ENCODE measurements around the gene SIRT2.
"Not testable (repeated sequence)": the region's sequence is repeated elsewhere in the genome, so short reads cannot be mapped to it uniquely, and the experiment has no call there.

The SIRT2 gene

DNA sequence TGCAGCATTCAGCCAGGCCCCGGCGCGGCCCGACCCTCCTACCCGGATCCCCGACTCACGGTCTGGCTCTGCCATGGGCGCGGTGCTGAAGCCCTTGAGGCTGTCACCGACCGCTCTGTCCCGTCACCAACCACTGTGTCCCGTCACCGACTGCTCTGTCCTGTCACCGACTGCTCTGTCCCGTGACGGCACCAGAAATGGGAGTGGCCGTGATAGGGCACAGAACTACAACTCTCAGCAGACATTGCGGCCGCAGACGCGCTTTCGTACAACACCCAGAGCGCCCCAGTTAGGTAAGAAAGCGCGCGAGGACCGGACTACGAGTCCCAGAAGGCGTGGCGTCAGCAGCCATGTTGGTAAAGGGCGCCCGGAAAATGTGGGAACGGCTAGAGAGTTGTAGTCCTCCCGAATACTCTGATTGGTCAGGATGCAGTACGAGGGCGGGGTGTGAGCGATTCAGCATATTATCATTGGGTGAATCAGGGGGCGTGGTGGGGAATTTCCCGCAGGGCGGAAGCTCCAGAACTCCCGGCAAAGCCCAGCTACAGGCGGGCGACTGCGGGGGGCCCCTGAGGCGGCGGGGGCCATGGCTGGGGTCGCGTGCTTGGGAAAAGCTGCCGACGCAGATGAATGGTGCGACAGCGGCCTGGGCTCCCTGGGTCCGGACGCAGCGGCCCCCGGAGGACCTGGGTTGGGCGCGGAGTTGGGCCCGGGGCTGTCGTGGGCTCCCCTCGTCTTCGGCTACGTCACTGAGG, at the start of gene SIRT2, which contains the start of gene NFKBIB:
SIRT2 (minus strand) TSS at position 172 of the 755 bp plus-strand sequence; CDS start at position 75, 97 bp downstream.
NFKBIB (plus strand) TSS at position 523 of the 755 bp plus-strand sequence; CDS start at position 587, 64 bp downstream.
- DNase-seq (ENCODE audit: low spot score) = peak; percentile 100

DNA sequence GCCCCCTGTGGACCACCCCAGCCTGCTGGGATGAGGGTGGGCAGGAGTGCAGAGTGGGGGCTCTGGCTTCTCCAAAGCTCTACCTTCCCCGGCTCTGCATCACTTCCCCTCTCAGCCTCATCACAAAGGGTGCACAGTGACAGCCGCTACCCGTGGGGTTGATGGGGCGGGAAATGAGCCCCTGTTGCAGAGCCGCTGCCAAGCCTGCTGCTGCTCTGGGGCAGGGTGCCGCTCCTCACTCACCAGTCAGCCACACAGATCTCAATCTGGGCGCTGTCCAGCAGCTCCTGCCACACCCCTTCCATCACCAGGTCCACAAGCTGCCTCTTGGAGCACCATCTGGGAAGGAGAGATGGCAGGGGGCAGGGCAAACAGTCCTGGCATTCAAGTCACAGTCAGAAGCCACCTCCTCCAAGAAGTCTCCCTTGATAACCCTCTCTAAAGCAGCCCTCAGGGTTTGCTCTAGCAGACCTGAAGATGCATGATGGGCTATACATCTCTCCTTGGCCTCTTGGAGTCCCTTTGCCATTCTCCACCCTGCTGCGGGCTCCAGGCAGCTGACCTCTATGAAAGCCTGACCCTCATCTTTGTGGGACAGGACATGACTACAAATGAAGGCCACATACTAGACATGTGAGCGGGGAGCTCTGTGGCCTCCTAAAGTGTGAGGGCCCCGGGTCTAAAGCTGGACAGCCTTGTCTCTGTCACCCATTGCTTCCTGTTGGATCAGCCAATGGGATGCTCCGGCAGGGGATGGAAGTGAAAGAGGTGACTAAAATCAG, 47.0 kb upstream of the SIRT2 start:
- DNase-seq (ENCODE audit: low spot score) = no peak

DNA sequence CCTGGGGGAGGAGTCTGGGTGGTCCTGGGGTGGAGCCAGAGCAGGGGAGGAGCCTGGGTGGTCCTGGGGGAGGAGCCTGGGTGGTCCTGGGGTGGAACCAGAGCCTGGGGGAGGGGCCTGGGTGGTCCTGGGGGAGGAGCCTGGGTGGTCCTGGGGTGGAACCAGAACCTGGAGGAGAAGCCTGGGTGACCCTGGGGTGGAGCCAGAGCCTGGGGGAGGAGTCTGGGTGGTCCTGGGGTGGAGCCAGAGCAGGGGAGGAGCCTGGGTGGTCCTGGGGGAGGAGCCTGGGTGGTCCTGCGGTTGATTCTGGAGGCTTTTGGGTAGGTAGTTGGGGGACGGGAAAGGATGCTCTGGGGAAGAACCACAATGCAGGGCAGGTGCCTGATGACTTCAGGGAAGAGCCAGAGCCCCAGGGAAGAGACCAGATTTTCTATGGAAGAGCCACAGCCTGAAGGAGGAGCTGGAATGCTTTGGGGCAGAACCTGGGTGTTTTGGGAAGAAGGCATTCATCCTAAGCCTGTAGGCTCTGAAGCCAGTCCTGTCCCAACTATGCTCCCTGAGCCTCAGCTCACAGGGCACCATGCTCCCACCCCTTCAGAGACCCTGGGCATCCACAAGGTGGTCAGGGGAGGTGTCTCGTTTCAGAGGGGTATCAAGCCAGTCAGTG, 46.3 kb upstream of the SIRT2 start:
- no peak for DNase-seq (ENCODE audit: low spot score)

- DNase-seq (ENCODE audit: low spot score) = no peak
Observed at GRCh38 chr19:38944981-38945506, 45.6 kb upstream of the SIRT2 start.

GRCh38 chr19:38942471-38943181, 43.2 kb upstream of the SIRT2 start:
- DNase-seq (ENCODE audit: low spot score) = no peak

- DNase-seq (ENCODE audit: low spot score) = no peak
Observed at GRCh38 chr19:38941979-38942378, 42.6 kb upstream of the SIRT2 start.

DNA sequence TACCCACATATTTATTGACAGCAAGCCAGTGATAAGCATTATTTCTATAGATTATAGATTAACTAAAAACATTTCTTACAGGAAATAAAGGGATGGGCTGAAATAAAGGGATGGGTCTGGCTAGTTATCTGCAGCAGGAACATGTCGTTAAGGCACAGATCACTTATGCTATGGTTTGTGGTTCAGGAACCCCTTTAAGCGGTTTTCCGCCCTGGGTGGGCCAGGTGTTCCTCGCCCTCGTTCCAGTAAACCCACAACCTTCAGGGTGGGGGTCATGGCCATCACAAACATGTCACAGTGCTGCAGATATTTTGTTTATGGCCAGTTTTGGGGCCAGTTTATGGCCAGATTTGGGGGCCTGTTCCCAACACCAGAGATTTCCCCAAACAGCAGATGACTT, 42.0 kb upstream of the SIRT2 start:
- DNase-seq (ENCODE audit: low spot score) = not testable (repeated sequence)

DNA sequence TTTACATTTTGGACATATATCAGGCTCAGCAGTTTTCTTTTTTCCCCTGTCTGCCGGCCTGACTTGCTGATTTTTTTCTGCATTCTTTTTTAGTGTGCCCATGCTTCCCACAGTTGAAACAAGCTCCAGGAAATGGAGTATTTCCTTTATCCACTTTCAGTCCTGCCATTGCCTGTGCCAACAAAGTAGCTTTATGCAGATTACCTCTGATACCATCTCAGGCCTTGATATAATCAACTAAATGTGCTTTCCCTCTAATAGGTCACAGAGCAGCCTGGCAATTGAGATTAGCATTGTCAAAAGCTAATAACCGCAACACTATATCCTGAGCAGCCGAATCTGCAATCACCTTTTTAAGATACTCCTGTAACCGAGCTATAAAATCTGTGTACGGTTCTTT, 40.5 kb upstream of the SIRT2 start:
- DNase-seq (ENCODE audit: low spot score) = no peak

GRCh38 chr19:38933544-38933943, 34.1 kb upstream of the SIRT2 start:
- no peak for DNase-seq (ENCODE audit: low spot score)

DNA sequence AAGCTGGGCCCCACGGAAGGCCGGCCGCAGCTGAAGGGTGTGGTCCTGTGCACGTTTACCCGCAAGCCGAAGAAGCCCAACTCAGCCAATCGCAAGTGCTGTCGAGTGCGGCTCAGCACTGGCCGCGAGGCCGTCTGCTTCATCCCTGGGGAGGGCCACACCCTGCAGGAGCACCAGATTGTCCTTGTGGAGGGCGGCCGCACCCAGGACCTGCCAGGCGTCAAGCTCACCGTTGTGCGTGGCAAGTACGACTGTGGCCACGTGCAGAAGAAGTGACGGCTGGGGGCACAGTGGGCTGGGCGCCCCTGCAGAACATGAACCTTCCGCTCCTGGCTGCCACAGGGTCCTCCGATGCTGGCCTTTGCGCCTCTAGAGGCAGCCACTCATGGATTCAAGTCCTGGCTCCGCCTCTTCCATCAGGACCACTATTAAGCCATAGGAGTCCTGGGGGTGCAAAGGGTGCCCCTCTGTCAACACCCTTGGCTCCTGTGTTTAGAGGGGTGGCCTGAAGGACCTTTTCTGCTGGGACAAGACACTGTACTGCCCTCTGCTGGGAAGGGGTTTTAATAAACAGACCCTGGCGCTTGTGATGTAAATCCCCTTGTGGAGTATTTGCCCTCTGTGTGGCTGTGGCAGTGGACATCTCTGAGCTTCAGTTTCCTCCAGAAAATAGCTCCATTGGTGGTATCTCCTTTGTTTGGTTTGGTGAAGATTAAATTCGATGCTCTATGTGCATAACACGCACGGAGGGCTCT, 33.2 kb upstream of the SIRT2 start:
- peak; percentile 53 for DNase-seq (ENCODE audit: low spot score)

GRCh38 chr19:38931521-38931793, 32.0 kb upstream of the SIRT2 start:
- no peak for DNase-seq (ENCODE audit: low spot score)

DNA sequence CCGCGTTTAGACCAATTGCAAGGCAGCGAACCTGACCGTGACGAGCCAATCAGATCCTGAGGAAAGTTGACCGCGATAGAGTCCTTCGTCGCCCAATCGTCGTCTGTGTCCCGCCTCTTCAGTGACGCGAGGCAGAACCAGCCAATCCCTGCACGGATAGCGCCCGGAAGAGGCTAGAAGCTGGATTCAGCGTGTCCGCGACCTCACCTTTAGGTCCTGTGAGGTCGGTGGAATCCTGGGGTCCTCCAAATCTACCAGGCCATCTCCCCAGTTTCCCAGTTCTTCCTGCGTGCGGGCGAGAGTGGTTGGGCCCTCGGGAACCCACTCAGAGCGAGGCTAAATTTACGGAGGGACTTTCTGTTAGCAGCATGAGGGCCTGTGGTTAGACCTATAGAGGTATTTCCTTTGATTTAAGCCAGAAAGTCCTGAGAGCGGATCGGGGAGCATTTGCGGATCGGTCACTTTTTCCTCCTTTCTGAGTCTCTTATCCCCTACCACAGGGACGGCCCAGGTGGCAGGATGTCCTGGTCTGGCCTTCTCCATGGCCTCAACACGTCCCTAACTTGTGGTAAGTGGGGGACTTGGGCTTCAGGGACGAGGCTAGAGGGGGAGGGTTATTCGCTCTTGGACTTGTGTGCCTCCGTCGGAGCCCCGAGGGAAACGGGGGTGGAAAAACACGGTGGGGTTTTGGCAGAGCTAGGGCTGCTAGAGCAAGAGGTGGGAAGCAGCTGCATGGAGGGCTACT, 31.5 kb upstream of the SIRT2 start, which contains the start of gene MRPS12:
MRPS12 (plus strand) TSS at position 169 of the 745 bp plus-strand sequence; CDS start at position 520, 351 bp downstream.
- peak; percentile 100 for DNase-seq (ENCODE audit: low spot score)

DNA sequence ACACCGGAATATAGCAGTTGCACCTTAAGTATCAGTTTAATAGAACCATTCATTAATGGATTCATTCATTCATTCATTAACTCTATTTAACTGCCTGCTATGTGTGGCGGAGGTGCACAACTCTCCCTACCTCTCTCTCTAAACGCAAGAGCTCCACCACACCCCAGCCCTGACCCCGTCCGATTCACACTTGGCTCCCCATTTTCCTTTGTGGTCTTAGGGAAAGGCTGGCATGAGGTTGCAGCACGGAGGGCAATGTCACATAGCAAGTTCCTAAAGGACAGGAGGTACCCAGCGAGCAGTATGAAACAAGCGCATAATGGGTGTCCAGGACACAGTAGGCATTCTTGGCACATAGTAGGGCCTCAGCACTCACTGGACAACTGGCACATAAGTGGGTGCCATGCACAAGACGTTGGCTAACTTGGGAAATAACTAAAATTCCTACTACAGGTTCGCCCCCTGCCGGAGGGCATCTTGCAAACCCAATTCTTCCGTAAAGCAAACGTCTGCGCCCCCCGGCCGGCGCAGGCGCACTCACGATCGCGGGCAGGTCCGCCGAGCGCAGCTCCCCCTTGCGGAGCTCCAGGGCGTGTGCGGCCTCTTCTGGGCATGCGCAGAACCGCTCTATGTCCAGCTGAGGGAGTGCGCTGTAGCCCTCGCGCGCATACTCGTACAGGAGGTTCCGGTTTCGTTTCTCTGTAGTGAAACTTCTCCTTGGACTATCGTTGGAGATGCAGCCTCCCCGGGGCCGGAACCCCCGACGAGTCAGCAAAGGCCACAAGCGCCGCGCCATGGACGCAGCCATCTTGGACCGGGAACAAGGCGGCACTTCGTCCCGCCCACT, 30.7 kb upstream of the SIRT2 start, which contains the start of gene SARS2:
SARS2 (minus strand) TSS at position 835 of the 847 bp plus-strand sequence; CDS start at position 808, 27 bp downstream.
- DNase-seq (ENCODE audit: low spot score) = no peak

DNA sequence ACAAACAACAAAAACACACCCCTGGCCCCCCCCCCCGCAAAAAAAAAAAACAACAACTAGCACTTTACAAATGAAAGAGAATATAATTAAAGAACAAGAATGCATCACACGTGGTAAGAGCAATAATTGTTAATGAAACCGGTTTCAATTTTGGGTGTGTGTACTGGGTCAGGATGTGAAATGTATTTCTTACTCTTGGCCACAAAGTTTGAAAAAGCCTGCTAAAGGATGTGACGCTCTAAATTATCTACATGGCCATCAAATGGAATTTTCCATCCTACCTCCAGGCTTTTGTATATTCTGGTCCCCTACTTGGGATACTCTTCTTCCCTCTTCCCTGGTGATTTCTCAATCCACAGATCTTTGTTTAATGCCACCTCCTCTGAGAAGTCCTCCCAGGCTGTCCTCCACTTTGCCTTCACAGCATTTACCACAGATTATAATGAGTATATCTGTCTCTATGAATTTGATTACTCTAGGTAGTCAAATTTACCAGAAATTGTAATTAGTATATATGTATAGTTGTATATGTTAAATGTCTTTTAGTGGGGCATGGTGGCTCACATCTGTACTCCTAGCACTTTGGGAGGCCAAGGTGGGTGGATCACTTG, 29.1 kb upstream of the SIRT2 start:
- DNase-seq (ENCODE audit: low spot score) = no peak

DNA sequence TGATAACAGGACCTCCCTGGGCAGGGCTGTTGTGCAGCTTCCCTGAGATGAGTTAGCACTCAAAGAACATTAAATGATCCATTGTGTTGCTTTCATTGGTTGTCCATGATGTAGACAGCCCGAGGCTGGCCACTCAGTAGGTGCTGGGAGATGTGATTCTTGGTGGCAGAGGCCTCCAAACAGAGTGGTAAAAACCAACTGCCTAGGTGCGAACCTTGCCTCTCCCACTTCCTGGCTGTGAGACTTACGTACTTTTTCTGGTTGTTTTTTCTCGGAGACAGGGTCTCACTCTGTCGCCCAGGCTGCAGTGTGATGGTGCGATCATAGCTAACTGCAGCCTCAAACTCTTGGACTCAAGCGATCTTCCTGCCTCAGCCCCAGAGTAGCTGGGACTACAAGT, 25.0 kb upstream of the SIRT2 start:
- no peak for DNase-seq (ENCODE audit: low spot score)

- DNase-seq (ENCODE audit: low spot score) = no peak
Observed at GRCh38 chr19:38922482-38922881, 23.1 kb upstream of the SIRT2 start.

GRCh38 chr19:38921420-38922274, 22.2 kb upstream of the SIRT2 start:
- no peak for DNase-seq (ENCODE audit: low spot score)

Measured in hematopoietic multipotent progenitor cell treated with erythropoietin and hydrocortisone succinate and interleukin-3 and kit ligand, for 17 days (in vitro differentiated cells).